RWPE2 (cell line): ENCODE data around the gene RAD51AP1.

Experiments used
- ATAC-seq: fragments of 200-7000 bp; cut with Tn5 transposase; 3 replicates; pipeline ENCODE4 v1.9.1; 2021; ENCODE audit warnings: low read depth
- DNase-seq: peaks from one replicate; pipeline ENCODE4 v3.0.0-alpha.2; 2020; ENCODE audit warnings: low spot score
- H3K27ac ChIP-seq: fragments of 450-650 bp; 2 replicates; pipeline ENCODE4 v1.5.1; 2017; ENCODE audit warnings: mild to moderate bottlenecking; ENCODE audit not compliant: poor library complexity, severe bottlenecking
- H3K27me3 ChIP-seq: fragments of 250-450 bp; sonication (Bioruptor Pico); 2 replicates; pipeline ENCODE4 v1.5.1; 2021; ENCODE audit warnings: mild to moderate bottlenecking, moderate library complexity; ENCODE audit not compliant: insufficient read depth, poor library complexity, severe bottlenecking
- H3K36me3 ChIP-seq: fragments of 250-450 bp; sonication (Bioruptor Pico); 2 replicates; pipeline ENCODE4 v1.5.1; 2020; ENCODE audit warnings: low read depth, mild to moderate bottlenecking, moderate library complexity
- H3K4me1 ChIP-seq: fragments of 250-450 bp; sonication (Bioruptor Pico); 2 replicates; pipeline ENCODE4 v1.5.1; 2021; ENCODE audit warnings: mild to moderate bottlenecking, moderate library complexity; ENCODE audit not compliant: insufficient read depth, poor library complexity, severe bottlenecking
- H3K4me3 ChIP-seq: fragments of 250-450 bp; sonication (Bioruptor Pico); 2 replicates; pipeline ENCODE4 v1.5.1; 2021; ENCODE audit warnings: mild to moderate bottlenecking, moderate library complexity; ENCODE audit not compliant: severe bottlenecking
- H3K9me3 ChIP-seq: fragments of 250-450 bp; sonication (Bioruptor Pico); 2 replicates; pipeline ENCODE4 v1.5.1; 2021; ENCODE audit warnings: mild to moderate bottlenecking, moderate library complexity; ENCODE audit not compliant: severe bottlenecking
- CTCF ChIP-seq: fragments of 450-650 bp; IDR thresholded peaks from one replicate; pipeline ENCODE4 v1.5.1; 2017; ENCODE audit warnings: mild to moderate bottlenecking, moderate library complexity; ENCODE audit not compliant: poor library complexity, severe bottlenecking

The RAD51AP1 gene

GRCh38 chr12:4545195-4545594 lies 6.5 kb downstream of the RAD51AP1 start:
- Histone ChIP-seq H3K9me3 (no peaks in the 10 kb centered on the region), H3K4me3 (no peak overlapping the region), H3K27me3 (no peaks in the 10 kb centered on the region), H3K36me3 (peaks cover 97% of the 10 kb centered on the region), H3K27ac (no peak overlapping the region), H3K4me1 (peaks cover 10% of the 10 kb centered on the region)
- TF ChIP-seq CTCF = no peak
- DNase-seq = no peak
- ATAC-seq = no peak

GRCh38 chr12:4552191-4552590 lies 13.5 kb downstream of the RAD51AP1 start:
- TF ChIP-seq CTCF = no peak
- no peak for DNase-seq

GRCh38 chr12:4553943-4554342 lies 15.3 kb downstream of the RAD51AP1 start:
- no peak overlapping the region for H3K27ac ChIP-seq
- no peak for DNase-seq
- no peaks in the 10 kb centered on the region for H3K27me3 ChIP-seq
- no peak for TF ChIP-seq CTCF
- no peaks in the 10 kb centered on the region for H3K9me3 ChIP-seq
- peaks cover 95% of the 10 kb centered on the region for H3K36me3 ChIP-seq
- no peak for ATAC-seq
- no peaks in the 10 kb centered on the region for H3K4me1 ChIP-seq
- no peak overlapping the region for H3K4me3 ChIP-seq

More at GRCh38 chr12:4552191-4552590, 13.5 kb downstream of the RAD51AP1 start:
- H3K36me3 ChIP-seq = peaks cover 95% of the 10 kb centered on the region
- no peak overlapping the region for H3K27ac ChIP-seq
- H3K9me3 ChIP-seq = no peaks in the 10 kb centered on the region
- H3K4me3 ChIP-seq = no peak overlapping the region
- H3K4me1 ChIP-seq = no peaks in the 10 kb centered on the region
- ATAC-seq = no peak
- H3K27me3 ChIP-seq = no peaks in the 10 kb centered on the region

GRCh38 chr12:4555804-4556203 lies 17.1 kb downstream of the RAD51AP1 start:
- Histone ChIP-seq H3K27me3 (no peaks in the 10 kb centered on the region), H3K27ac (no peak overlapping the region), H3K36me3 (peaks cover 91% of the 10 kb centered on the region), H3K9me3 (no peaks in the 10 kb centered on the region), H3K4me1 (no peaks in the 10 kb centered on the region), H3K4me3 (no peak overlapping the region)
- no peak for DNase-seq
- no peak for TF ChIP-seq CTCF
- no peak for ATAC-seq

GRCh38 chr12:4556735-4557530 lies 18.2 kb downstream of the RAD51AP1 start:
- no peak overlapping the region for H3K27ac ChIP-seq
- H3K27me3 ChIP-seq = no peaks in the 10 kb centered on the region
- no peaks in the 10 kb centered on the region for H3K9me3 ChIP-seq
- H3K36me3 ChIP-seq = peaks cover 85% of the 10 kb centered on the region
- no peak for TF ChIP-seq CTCF
- no peak overlapping the region for H3K4me3 ChIP-seq
- ATAC-seq (no peak), DNase-seq (no peak)
- no peaks in the 10 kb centered on the region for H3K4me1 ChIP-seq
